ENCODE results near the gene SMC6. TPM values are rescaled to one million over a fixed set of nuclear protein-coding genes. Genes with fewer than 3 reads are reported as not detected.

The SMC6 gene
- polyA plus RNA-seq, 4 donors, result 27.7 to 42.5 (median 40.2) TPM

- no peak for DNase-seq (ENCODE audit: low read depth in 4 of 4, low spot score in 3 of 4)
Observed at GRCh38 chr2:17620280-17620679, 133.3 kb downstream of the SMC6 start.

- DNase-seq (ENCODE audit: low read depth in 4 of 4, low spot score in 3 of 4), result no peak
Observed at GRCh38 chr2:17617955-17618354, 135.7 kb downstream of the SMC6 start.

- DNase-seq (ENCODE audit: low read depth in 4 of 4, low spot score in 3 of 4), result no peak
Observed at GRCh38 chr2:17617516-17617915, 136.1 kb downstream of the SMC6 start.

- no peak for DNase-seq (ENCODE audit: low read depth in 4 of 4, low spot score in 3 of 4)
Observed at GRCh38 chr2:17616405-17616804, 137.2 kb downstream of the SMC6 start.

- no peak for DNase-seq (ENCODE audit: low read depth in 4 of 4, low spot score in 3 of 4)
Observed at GRCh38 chr2:17615728-17616351, 137.8 kb downstream of the SMC6 start.

GRCh38 chr2:17615147-17615546, 138.5 kb downstream of the SMC6 start:
- DNase-seq (ENCODE audit: low read depth in 4 of 4, low spot score in 3 of 4), result no peak

GRCh38 chr2:17614174-17614930, 139.3 kb downstream of the SMC6 start:
- no peak for DNase-seq (ENCODE audit: low read depth in 4 of 4, low spot score in 3 of 4)

Other genes with a start within 250 kb of the SMC6 start
- gene RAD51AP2, start 235.4 kb downstream of the SMC6 start, polyA plus RNA-seq (ENCODE audit: insufficient read length in 4 of 4), result under 1 TPM; 0.12 to 0.21 (median 0.21) TPM
- gene VSNL1, start 213.1 kb downstream of the SMC6 start, polyA plus RNA-seq (ENCODE audit: insufficient read length in 4 of 4), result 1 to 10 TPM; 4.4 to 6.1 (median 5.2) TPM
- 10 to 100 TPM in 3 of 4 donors, 1 to 10 TPM in 1; 8.6 to 18.4 (median 14.4) TPM for gene GEN1, start 328 bp upstream of the SMC6 start, polyA plus RNA-seq (ENCODE audit: insufficient read length in 4 of 4)
- not detected for gene MSGN1, start 62.6 kb upstream of the SMC6 start, polyA plus RNA-seq (ENCODE audit: insufficient read length in 4 of 4)
- gene KCNS3, start 124.9 kb upstream of the SMC6 start, polyA plus RNA-seq (ENCODE audit: insufficient read length in 4 of 4), result 1 to 10 TPM; 1.6 to 9.8 (median 7.5) TPM

All from left renal pelvis (tissue), 4 donors.